ENCODE results near the gene ZFAND5.

DNA sequence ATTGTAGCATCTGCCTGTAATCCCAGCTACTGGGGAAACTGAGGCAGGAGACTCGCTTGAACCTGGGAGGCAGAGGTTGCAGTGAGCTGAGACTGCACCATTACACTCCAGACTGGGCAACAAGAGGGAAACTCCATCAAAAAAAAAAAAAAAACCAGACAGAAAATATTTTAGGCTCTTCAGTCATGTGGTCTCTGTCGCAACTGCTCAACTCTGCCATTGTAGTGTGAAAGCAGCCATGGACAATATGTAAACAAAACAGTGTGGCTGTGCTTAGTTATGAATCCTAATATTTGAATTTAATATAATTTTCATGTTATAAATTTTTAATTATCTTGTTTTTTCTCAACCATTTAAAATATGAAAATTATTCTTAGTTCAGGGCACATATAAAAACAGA is 38.4 kb downstream of the ZFAND5 start:
- no peak for TF ChIP-seq POLR2A (IDR thresholded peaks at IDR 0.05; ENCODE audit: low read length)
- TF ChIP-seq GATA1 (IDR thresholded peaks at IDR 0.05; ENCODE audit: low read depth, low read length): no peak
